ENCODE measurements around the gene PAM. TPM values are rescaled to one million over a fixed set of nuclear protein-coding genes. Genes with fewer than 3 reads are reported as not detected.

PAM gene
- total and polyA plus RNA-seq, 12 donors = 488 to 1,485 (median 1,074) TPM

GRCh38 chr5:102742215-102742614 lies 12.9 kb upstream of the PAM start:
- no peaks in the 10 kb centered on the region for H3K27me3 ChIP-seq
- ATAC-seq (no peak), DNase-seq (no peak)
- intact Hi-C loops (cut with DNase I) = no loop called here
- H3K4me3 ChIP-seq = no peak overlapping the region
- no peaks in the 10 kb centered on the region for H3K36me3 ChIP-seq
- WGBS, 2 donors = 69 to 77% methylated on average over 3 of the region's 3 CpGs
- H3K4me1 ChIP-seq = no peaks in the 10 kb centered on the region
- no peak for TF ChIP-seq CTCF (IDR thresholded peaks at IDR 0.05)
- H3K9me3 ChIP-seq = no peaks in the 10 kb centered on the region
- no peak overlapping the region for H3K27ac ChIP-seq

DNA sequence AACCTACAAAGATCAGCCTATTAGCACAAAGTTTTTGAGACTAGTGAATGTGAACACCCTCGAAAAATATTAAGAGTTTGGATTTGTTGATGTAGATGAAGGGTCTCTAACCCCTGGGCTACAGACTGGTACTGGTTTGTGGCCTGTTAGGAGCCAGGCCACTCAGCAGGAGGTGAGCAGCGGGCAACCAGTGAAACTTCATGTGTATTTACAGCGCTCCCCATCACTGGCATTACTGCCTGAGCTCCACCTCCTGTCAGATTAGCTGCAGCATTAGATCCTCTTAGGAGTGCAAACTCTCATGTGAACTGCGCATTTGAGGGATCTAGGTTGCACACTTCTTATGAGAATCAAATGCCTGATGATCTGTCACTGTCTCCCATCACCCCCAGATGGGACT lies 11.2 kb upstream of the PAM start:
- no peaks in the 10 kb centered on the region for H3K27me3 ChIP-seq
- DNase-seq (no peak), ATAC-seq (no peak)
- no peak overlapping the region for H3K4me3 ChIP-seq
- H3K4me1 ChIP-seq = no peaks in the 10 kb centered on the region
- H3K36me3 ChIP-seq = no peaks in the 10 kb centered on the region
- intact Hi-C loops (cut with DNase I) = no loop called here
- no peaks in the 10 kb centered on the region for H3K9me3 ChIP-seq
- no peak for TF ChIP-seq CTCF (IDR thresholded peaks at IDR 0.05)
- H3K27ac ChIP-seq = no peak overlapping the region
- 91 to 92% methylated on average over 4 of the region's 4 CpGs for WGBS, 2 donors

DNA sequence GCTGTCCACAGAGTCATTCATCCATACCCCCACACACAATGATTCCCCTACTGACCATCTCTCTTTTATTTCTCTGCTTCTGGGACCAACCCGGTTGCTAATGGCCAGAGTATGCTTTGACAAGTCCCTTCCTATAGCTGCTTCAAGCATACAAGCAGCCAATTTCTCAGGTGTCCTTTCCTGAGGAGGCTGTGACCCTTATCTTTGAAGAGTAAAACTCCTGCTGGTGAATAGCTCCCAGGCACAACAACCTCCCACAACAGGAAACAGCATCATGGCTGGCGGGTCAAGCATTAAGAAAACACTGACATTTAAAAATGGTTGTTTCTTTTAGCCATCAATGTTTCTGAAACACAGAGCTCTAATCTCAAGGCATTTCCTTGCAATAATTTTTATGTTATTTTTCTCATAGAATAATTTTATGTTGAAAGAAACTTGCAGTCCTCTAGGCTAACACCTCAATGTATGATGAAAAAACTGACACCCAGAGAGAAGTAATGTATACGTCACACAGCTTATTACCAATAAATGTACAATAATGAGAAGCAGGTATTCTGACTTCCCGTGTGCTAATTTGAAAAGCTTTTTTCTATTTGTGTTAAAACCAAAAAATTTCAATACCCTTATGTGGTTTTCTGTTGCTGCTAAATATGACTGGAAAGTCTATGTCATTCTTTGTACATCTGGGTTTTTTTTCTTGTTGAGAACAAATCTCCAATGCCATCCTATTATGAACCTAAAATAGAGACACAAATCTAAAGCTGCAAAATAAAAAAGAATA lies 7.5 kb upstream of the PAM start:
- H3K27ac ChIP-seq = no peak overlapping the region
- no peak overlapping the region for H3K4me3 ChIP-seq
- DNase-seq (no peak), ATAC-seq (no peak)
- H3K4me1 ChIP-seq = no peaks in the 10 kb centered on the region
- H3K9me3 ChIP-seq = no peaks in the 10 kb centered on the region
- intact Hi-C loops (cut with DNase I) = no loop called here
- WGBS, 2 donors = 78 to 88% methylated on average over 4 of the region's 4 CpGs
- no peak for TF ChIP-seq CTCF (IDR thresholded peaks at IDR 0.05)
- no peaks in the 10 kb centered on the region for H3K27me3 ChIP-seq
- H3K36me3 ChIP-seq = no peaks in the 10 kb centered on the region

- no peak for TF ChIP-seq CTCF (IDR thresholded peaks at IDR 0.05)
- Histone ChIP-seq H3K9me3 (no peaks in the 10 kb centered on the region), H3K27me3 (peaks cover 0 to 7% (median 0%) of the 10 kb centered on the region in 7 donors), H3K36me3 (no peaks in the 10 kb centered on the region), H3K4me3 (no peak overlapping the region), H3K4me1 (peaks cover 0 to 8% (median 6%) of the 10 kb centered on the region in 9 donors), H3K27ac (no peak overlapping the region)
- 79 to 81% methylated on average over 5 of the region's 5 CpGs for WGBS, 2 donors
- intact Hi-C loops (cut with DNase I) = no loop called here
- DNase-seq (no peak), ATAC-seq (no peak)
Measured at GRCh38 chr5:102749416-102750030, 5.6 kb upstream of the PAM start.

Measured in heart right ventricle (tissue), 16 donors.